ENCODE results near the gene NDUFS3.

DNA sequence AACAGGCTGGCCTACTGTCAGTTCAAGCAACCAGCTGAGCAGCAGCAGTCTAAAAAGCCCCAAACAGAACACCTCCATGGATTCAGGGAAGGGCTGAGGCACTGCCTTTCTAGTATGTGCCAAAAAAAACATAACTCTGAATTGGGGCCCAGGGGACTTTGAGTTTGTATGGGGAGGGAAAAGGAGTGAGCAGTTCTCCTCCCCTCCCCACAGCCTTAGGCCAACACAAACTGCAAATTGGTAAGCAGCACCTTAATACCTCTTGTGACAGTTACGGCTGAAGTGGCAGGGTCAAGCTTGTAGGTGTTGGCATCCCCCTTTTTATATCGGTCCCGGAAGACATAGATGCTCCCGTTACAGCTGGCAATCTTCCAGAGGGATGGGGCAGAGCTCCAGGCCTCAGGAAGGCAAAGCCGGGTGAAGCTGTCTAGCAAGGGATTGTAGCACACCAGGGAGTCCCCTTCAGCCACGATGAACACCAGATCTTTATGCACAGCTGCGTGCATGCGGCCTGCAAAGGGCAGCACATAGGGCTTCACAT, 6.1 kb upstream of the NDUFS3 start:
- TF ChIP-seq, protein P1, sequence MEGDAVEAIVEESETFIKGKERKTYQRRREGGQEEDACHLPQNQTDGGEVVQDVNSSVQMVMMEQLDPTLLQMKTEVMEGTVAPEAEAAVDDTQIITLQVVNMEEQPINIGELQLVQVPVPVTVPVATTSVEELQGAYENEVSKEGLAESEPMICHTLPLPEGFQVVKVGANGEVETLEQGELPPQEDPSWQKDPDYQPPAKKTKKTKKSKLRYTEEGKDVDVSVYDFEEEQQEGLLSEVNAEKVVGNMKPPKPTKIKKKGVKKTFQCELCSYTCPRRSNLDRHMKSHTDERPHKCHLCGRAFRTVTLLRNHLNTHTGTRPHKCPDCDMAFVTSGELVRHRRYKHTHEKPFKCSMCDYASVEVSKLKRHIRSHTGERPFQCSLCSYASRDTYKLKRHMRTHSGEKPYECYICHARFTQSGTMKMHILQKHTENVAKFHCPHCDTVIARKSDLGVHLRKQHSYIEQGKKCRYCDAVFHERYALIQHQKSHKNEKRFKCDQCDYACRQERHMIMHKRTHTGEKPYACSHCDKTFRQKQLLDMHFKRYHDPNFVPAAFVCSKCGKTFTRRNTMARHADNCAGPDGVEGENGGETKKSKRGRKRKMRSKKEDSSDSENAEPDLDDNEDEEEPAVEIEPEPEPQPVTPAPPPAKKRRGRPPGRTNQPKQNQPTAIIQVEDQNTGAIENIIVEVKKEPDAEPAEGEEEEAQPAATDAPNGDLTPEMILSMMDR (conservative IDR thresholded peaks at IDR 0.05; ENCODE audit: low read length), result no peak
- no peak for TF ChIP-seq EZH2phosphoT487 (IDR thresholded peaks at IDR 0.05; ENCODE audit: borderline replicate concordance)
